ENCODE results near the gene PITPNM1. TPM values are rescaled to one million over a fixed set of nuclear protein-coding genes. Genes with fewer than 3 reads are reported as not detected.

Gene PITPNM1
- total RNA-seq, 1 donor from 2014 or later, result 55.8 TPM

DNA sequence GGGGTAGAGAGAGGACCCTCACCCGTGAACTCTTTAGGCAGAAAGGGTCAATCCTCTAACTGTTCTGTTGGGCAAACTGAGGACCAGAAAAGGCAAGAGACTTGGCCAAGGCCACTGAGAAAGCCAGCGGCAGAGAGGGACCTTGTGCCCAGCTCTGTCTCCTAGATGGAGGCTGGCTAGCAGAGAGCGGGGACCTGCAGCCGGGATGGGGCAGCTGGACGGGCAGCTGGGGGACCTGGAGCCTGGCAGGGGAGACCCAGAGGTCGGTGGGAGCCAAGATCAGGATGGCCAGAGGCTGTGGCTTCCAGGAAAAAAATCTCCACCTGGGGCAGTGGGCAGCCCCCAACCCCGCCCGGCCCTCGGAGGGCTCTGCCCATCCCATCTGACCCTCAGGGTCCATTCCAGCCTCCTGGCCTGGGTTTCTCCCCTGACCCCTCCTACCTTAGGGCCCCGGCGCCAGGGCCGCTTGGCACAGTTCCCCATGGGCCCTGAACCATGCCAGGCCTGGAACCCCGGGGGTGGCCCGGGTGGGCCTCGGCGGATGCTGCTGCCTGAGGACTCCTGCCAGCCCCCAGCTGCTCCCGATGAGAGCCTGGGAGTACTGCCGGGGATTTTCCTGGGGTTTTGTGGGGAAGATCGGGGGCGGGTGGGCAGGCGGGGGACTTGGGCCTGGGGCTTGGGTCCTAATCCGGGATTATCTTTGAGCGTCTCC is 17.8 kb upstream of the PITPNM1 start, which contains the start of gene CABP2:
TSS of gene CABP2 (minus strand) at position 603 of the 712 bp plus-strand sequence. CDS start at position 483, 120 bp downstream.
- Mint-ChIP-seq H3K4me1 (no peaks in the 10 kb centered on the region), H3K4me3 (no peak within 1 kb of the TSS), H3K27me3 (ENCODE audit: low read depth) (peaks cover 19% of the 10 kb centered on the region), H3K9me3 (peaks cover 7% of the 10 kb centered on the region), H3K27ac (no peak within 1 kb of the TSS), H3K36me3 (no peaks in the 10 kb centered on the region)
- no peak for DNase-seq (ENCODE audit: low spot score in 2 of 2, unreplicated experiment in 2 of 2)
- TF ChIP-seq CTCF (IDR thresholded peaks at IDR 0.05; ENCODE audit: unreplicated experiment), result no peak

- Mint-ChIP-seq H3K27me3 (ENCODE audit: low read depth) (peaks cover 18% of the 10 kb centered on the region), H3K36me3 (no peaks in the 10 kb centered on the region), H3K9me3 (peaks cover 4% of the 10 kb centered on the region), H3K4me3 (no peak overlapping the region), H3K27ac (no peak overlapping the region), H3K4me1 (no peaks in the 10 kb centered on the region)
- TF ChIP-seq CTCF (IDR thresholded peaks at IDR 0.05; ENCODE audit: unreplicated experiment), result no peak
- DNase-seq (ENCODE audit: low spot score in 2 of 2, unreplicated experiment in 2 of 2), result no peak
Observed at GRCh38 chr11:67522338-67522737, 17.2 kb upstream of the PITPNM1 start.

GRCh38 chr11:67521924-67522323 is 16.8 kb upstream of the PITPNM1 start:
- Mint-ChIP-seq H3K36me3 (no peaks in the 10 kb centered on the region), H3K4me3 (no peak overlapping the region), H3K9me3 (peaks cover 3% of the 10 kb centered on the region), H3K4me1 (no peaks in the 10 kb centered on the region), H3K27ac (no peak overlapping the region), H3K27me3 (ENCODE audit: low read depth) (peaks cover 18% of the 10 kb centered on the region)
- no peak for DNase-seq (ENCODE audit: low spot score in 2 of 2, unreplicated experiment in 2 of 2)
- no peak for TF ChIP-seq CTCF (IDR thresholded peaks at IDR 0.05; ENCODE audit: unreplicated experiment)

GRCh38 chr11:67520856-67521824 is 16.0 kb upstream of the PITPNM1 start:
- Mint-ChIP-seq H3K27me3 (ENCODE audit: low read depth) (peaks cover 18% of the 10 kb centered on the region), H3K4me3 (no peak overlapping the region), H3K27ac (no peak overlapping the region), H3K36me3 (no peaks in the 10 kb centered on the region), H3K9me3 (no peaks in the 10 kb centered on the region), H3K4me1 (no peaks in the 10 kb centered on the region)
- DNase-seq (ENCODE audit: low spot score in 2 of 2, unreplicated experiment in 2 of 2), result no peak
- TF ChIP-seq CTCF (IDR thresholded peaks at IDR 0.05; ENCODE audit: unreplicated experiment), result no peak

DNA sequence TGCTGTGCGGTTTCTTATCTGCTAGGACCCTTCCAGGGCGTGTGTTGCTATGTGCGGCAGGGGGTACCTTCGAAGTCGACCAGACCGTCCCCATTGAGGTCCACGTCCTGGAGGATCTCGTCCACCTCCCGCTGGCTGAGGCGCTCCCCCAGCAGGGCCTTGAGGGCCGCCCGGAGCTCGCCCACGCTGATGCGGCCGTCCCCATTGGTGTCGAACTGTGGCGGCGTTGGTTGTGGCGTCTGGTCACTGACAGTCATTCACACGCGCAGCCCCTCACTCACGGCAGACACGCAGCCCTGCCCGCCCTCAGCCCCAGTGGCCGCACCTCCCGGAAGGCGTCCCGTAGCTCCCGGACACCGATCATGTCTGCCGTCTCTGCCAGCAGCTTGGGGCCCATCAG is 14.6 kb upstream of the PITPNM1 start:
- Mint-ChIP-seq H3K27ac (no peak overlapping the region), H3K36me3 (no peaks in the 10 kb centered on the region), H3K9me3 (no peaks in the 10 kb centered on the region), H3K27me3 (ENCODE audit: low read depth) (peaks cover 19% of the 10 kb centered on the region), H3K4me1 (no peaks in the 10 kb centered on the region), H3K4me3 (no peak overlapping the region)
- no peak for TF ChIP-seq CTCF (IDR thresholded peaks at IDR 0.05; ENCODE audit: unreplicated experiment)
- DNase-seq (ENCODE audit: low spot score in 2 of 2, unreplicated experiment in 2 of 2), result no peak
